Trophoblast cell (in vitro differentiated cells and primary cell): ENCODE data around the gene PTH2.

Source experiments
- DNase-seq, 2 donors: peaks; one replicate each; pipeline ENCODE4 v3.0.0-alpha.2; 2016
- H2AFZ ChIP-seq: 2 replicates; pipeline ENCODE4 v1.6.1; 2013; ENCODE audit warnings: low read length, moderate library complexity, mild to moderate bottlenecking; ENCODE audit not compliant: insufficient read depth, poor library complexity
- H2AK5ac ChIP-seq: 2 replicates; pipeline ENCODE4 v1.6.1; 2013; ENCODE audit warnings: mild to moderate bottlenecking, low read length
- H2BK120ac ChIP-seq: 2 replicates; pipeline ENCODE4 v1.6.1; 2013; ENCODE audit warnings: low read length, mild to moderate bottlenecking, moderate library complexity; ENCODE audit not compliant: insufficient read depth, poor library complexity
- H2BK12ac ChIP-seq: 2 replicates; pipeline ENCODE4 v1.6.1; 2013; ENCODE audit warnings: mild to moderate bottlenecking, low read length, moderate library complexity
- H2BK5ac ChIP-seq: 2 replicates; pipeline ENCODE4 v1.6.1; 2013; ENCODE audit warnings: low read length, low read depth, moderate library complexity, mild to moderate bottlenecking; ENCODE audit not compliant: poor library complexity
- H3K14ac ChIP-seq: 2 replicates; pipeline ENCODE4 v1.6.1; 2013; ENCODE audit warnings: mild to moderate bottlenecking, low read length
- H3K18ac ChIP-seq: 2 replicates; pipeline ENCODE4 v1.6.1; 2013; ENCODE audit warnings: mild to moderate bottlenecking, low read length
- H3K23ac ChIP-seq: 2 replicates; pipeline ENCODE4 v1.6.1; 2013; ENCODE audit warnings: low read length
- H3K27ac ChIP-seq: 2 replicates; pipeline ENCODE4 v1.5.1; 2013; ENCODE audit warnings: low read depth, mild to moderate bottlenecking, inconsistent platforms, low read length, moderate library complexity
- H3K27me3 ChIP-seq: 2 replicates; pipeline ENCODE4 v1.6.1; 2013; ENCODE audit warnings: inconsistent platforms, mild to moderate bottlenecking, low read length, moderate library complexity; ENCODE audit not compliant: insufficient read depth
- H3K36me3 ChIP-seq, 2 experiments: 1 replicate in 1 of 2; 2 replicates in 1 of 2; pipeline ENCODE4 v1.6.1; 2013; ENCODE audit warnings: low read length in 2 of 2, mild to moderate bottlenecking in 2 of 2, moderate library complexity in 1 of 2; ENCODE audit not compliant: insufficient read depth in 2 of 2, control insufficient read depth in 1 of 2
- H3K4ac ChIP-seq: 2 replicates; pipeline ENCODE4 v1.6.1; 2013; ENCODE audit warnings: low read depth, mild to moderate bottlenecking, low read length, moderate library complexity
- H3K4me1 ChIP-seq, 2 experiments: 1 replicate in 1 of 2; 2 replicates in 1 of 2; pipeline ENCODE4 v1.6.1; 2013; ENCODE audit warnings: low read length in 2 of 2, mild to moderate bottlenecking in 2 of 2, moderate library complexity in 1 of 2; ENCODE audit not compliant: insufficient read depth in 2 of 2, control insufficient read depth in 1 of 2
- H3K4me2 ChIP-seq: 2 replicates; pipeline ENCODE4 v1.6.1; 2013; ENCODE audit warnings: inconsistent platforms, mild to moderate bottlenecking, low read length, moderate library complexity
- H3K4me3 ChIP-seq: 2 replicates; pipeline ENCODE4 v1.5.1; 2013; ENCODE audit warnings: mild to moderate bottlenecking, low read depth, low read length, inconsistent platforms
- H3K79me1 ChIP-seq: one replicate; pipeline ENCODE4 v1.6.1; 2013; ENCODE audit warnings: low read length
- H3K79me2 ChIP-seq: 2 replicates; pipeline ENCODE4 v1.6.1; 2013; ENCODE audit warnings: low read length, mild to moderate bottlenecking; ENCODE audit not compliant: control insufficient read depth, insufficient read depth, poor library complexity
- H3K9ac ChIP-seq: 2 replicates; pipeline ENCODE4 v1.6.1; 2013; ENCODE audit warnings: mild to moderate bottlenecking, low read length
- H3K9me3 ChIP-seq: 2 replicates; pipeline ENCODE4 v1.6.1; 2013; ENCODE audit warnings: low read depth, mild to moderate bottlenecking, control low read depth, inconsistent platforms, low read length; ENCODE audit not compliant: insufficient read depth
- H4K12ac ChIP-seq: 2 replicates; pipeline ENCODE4 v1.6.1; 2013; ENCODE audit warnings: low read depth, mild to moderate bottlenecking, low read length, moderate library complexity
- H4K8ac ChIP-seq: 2 replicates; pipeline ENCODE4 v1.6.1; 2013; ENCODE audit warnings: low read depth, mild to moderate bottlenecking, low read length, moderate library complexity
- H4K91ac ChIP-seq: one replicate; pipeline ENCODE4 v1.6.1; 2013; ENCODE audit warnings: low read depth, mild to moderate bottlenecking, low read length, moderate library complexity
- WGBS: extraction: QIAGEN DNeasy Blood & Tissue Kit; methylation state at CpG from one replicate; pipeline ENCODE4 v1.1.7; 2013; ENCODE audit warnings: missing lambda C conversion rate; ENCODE audit not compliant: insufficient read length, insufficient coverage; ENCODE audit errors: extremely low coverage; 5-methylcytosine and 5-hydroxymethylcytosine counted together

The PTH2 gene

DNA sequence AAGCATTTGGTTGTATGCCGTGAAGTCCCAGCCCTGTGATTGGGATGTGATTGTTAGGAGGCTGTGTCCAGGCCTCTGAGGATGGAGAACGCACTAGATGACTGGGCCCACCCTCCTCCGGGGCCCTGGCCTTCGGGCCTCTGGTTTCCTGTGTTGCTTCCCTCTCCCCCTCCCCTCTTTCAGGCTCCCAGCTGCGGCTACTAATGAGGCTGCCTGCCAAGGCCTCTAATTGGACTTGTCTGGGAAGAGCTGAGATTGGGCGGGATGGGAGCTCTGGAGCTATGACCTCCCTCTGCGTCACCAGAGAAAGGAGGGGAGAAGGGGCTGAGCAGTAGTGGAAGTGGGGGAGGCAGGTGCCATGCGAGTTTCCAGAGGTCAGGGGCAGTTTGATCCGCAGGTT lies 9.9 kb downstream of the PTH2 start:
- H2BK12ac ChIP-seq = no peak overlapping the region
- H3K23ac ChIP-seq = no peak overlapping the region

GRCh38 chr19:49411681-49412326 lies 11.4 kb downstream of the PTH2 start:
- H3K4me2 ChIP-seq = no peak overlapping the region
- H2BK12ac ChIP-seq = no peak overlapping the region
- no peaks in the 10 kb centered on the region for H3K36me3 ChIP-seq
- H3K79me2 ChIP-seq = no peaks in the 10 kb centered on the region
- H2BK5ac ChIP-seq = no peak overlapping the region
- no peak overlapping the region for H4K91ac ChIP-seq
- no peak overlapping the region for H2BK120ac ChIP-seq
- no peak overlapping the region for H3K4ac ChIP-seq
- H4K8ac ChIP-seq = no peak overlapping the region
- H2AFZ ChIP-seq = no peak overlapping the region
- no peak overlapping the region for H3K23ac ChIP-seq
- H3K4me1 ChIP-seq = peaks cover 0 to 3% of the 10 kb centered on the region in 2 experiments
- no peaks in the 10 kb centered on the region for H3K9me3 ChIP-seq
- no peak overlapping the region for H3K14ac ChIP-seq
- DNase-seq = no peak
- H3K27ac ChIP-seq = no peak overlapping the region
- no peak overlapping the region for H2AK5ac ChIP-seq
- no peaks in the 10 kb centered on the region for H3K27me3 ChIP-seq
- no peak overlapping the region for H3K18ac ChIP-seq
- no peak overlapping the region for H3K9ac ChIP-seq
- no peaks in the 10 kb centered on the region for H3K79me1 ChIP-seq
- no peak overlapping the region for H4K12ac ChIP-seq
- no CpG with 5 or more reads among the region's 3 CpGs for WGBS
- H3K4me3 ChIP-seq = no peak overlapping the region

More for the DNA sequence above, 9.9 kb downstream of the PTH2 start:
- H3K14ac ChIP-seq = no peak overlapping the region
- WGBS = no CpG with 5 or more reads among the region's 9 CpGs
- no peak overlapping the region for H2AFZ ChIP-seq
- H2AK5ac ChIP-seq = no peak overlapping the region
- H3K4me1 ChIP-seq = peaks cover 0 to 3% of the 10 kb centered on the region in 2 experiments
- no peaks in the 10 kb centered on the region for H3K27me3 ChIP-seq
- no peak overlapping the region for H3K4me2 ChIP-seq
- no peak overlapping the region for H4K8ac ChIP-seq
- no peak overlapping the region for H4K91ac ChIP-seq
- H3K79me2 ChIP-seq = no peaks in the 10 kb centered on the region
- H2BK5ac ChIP-seq = no peak overlapping the region
- no peak overlapping the region for H3K4me3 ChIP-seq
- H3K27ac ChIP-seq = no peak overlapping the region
- no peaks in the 10 kb centered on the region for H3K36me3 ChIP-seq
- no peak overlapping the region for H2BK120ac ChIP-seq
- no peaks in the 10 kb centered on the region for H3K9me3 ChIP-seq
- no peak overlapping the region for H4K12ac ChIP-seq
- no peak for DNase-seq
- no peak overlapping the region for H3K9ac ChIP-seq
- H3K4ac ChIP-seq = no peak overlapping the region
- no peaks in the 10 kb centered on the region for H3K79me1 ChIP-seq
- no peak overlapping the region for H3K18ac ChIP-seq

DNA sequence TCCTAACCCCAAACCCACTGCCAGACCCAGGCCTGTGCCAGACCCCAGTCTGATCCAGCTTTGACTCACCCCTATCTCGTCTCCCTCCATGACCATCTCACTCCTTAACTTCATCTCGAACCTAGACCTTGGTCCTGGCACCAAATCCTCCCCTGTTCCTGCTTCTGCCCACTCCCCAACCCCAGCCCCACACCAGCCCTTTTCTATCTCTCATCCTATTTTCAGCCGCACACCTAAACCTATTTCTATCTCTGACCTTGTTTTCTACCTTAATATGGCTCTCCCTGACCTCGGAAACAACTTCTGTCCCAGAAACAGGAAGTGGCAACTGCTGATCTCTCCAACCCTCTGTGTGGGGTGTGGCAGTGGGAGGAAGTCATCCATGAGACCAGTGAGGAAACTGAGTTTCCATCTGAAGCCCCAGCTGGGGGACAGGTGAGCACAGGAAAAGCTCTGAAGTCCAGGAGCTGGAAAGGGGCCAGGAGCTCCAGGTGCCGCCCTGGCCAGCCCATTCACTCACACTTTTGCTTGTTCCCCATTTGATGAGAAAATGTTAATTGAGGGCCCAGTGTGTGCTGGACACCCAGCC lies 13.7 kb downstream of the PTH2 start:
- no peak overlapping the region for H2BK12ac ChIP-seq
- no peak overlapping the region for H3K27ac ChIP-seq
- H3K9ac ChIP-seq = no peak overlapping the region
- no peak overlapping the region for H3K4me2 ChIP-seq
- H3K27me3 ChIP-seq = no peaks in the 10 kb centered on the region
- no peak overlapping the region for H3K23ac ChIP-seq
- H2BK5ac ChIP-seq = no peak overlapping the region
- H2AFZ ChIP-seq = no peak overlapping the region
- no peak overlapping the region for H3K18ac ChIP-seq
- H4K91ac ChIP-seq = no peak overlapping the region
- DNase-seq = no peak
- WGBS = no CpG with 5 or more reads among the region's 5 CpGs
- H3K9me3 ChIP-seq = no peaks in the 10 kb centered on the region
- H3K79me2 ChIP-seq = no peaks in the 10 kb centered on the region
- no peak overlapping the region for H2AK5ac ChIP-seq
- H2BK120ac ChIP-seq = no peak overlapping the region
- H3K4me3 ChIP-seq = no peak overlapping the region
- H4K8ac ChIP-seq = no peak overlapping the region
- H3K4ac ChIP-seq = no peak overlapping the region
- H3K14ac ChIP-seq = no peak overlapping the region
- H4K12ac ChIP-seq = no peak overlapping the region
- H3K4me1 ChIP-seq = peaks cover 0 to 3% of the 10 kb centered on the region in 2 experiments
- no peaks in the 10 kb centered on the region for H3K79me1 ChIP-seq
- no peaks in the 10 kb centered on the region for H3K36me3 ChIP-seq

DNA sequence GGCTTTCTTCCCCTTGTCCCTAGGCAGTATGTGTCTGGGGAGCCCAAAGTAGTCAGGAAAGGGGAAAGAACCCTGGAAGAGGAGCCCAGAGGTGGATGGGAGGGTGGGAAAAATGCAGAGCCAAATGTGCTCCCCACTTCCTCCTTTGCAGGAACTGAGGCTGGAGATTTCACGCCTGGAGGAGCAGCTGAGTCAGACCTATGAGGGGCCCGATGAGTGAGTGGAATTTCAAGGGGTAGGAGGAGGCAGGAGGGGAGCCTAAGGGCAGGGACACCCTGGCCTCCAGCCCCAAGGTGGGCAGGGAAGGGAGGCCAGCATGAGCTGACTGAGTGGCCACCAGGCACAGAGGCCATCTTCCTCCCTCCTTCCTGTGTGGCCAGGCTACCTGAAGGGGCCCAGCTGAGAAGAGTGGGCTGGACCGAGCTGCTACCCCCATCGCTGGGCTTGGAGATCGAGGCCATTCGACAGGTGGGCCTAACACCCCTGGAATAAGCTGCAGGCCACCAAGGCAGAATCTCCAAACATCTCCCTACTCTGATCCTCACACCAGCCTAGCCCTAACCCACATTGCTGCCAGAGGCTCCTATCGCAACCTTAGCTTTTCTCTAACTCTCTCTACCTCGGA lies 14.3 kb downstream of the PTH2 start:
- no peak overlapping the region for H2AFZ ChIP-seq
- H3K4me1 ChIP-seq = peaks cover 0 to 6% of the 10 kb centered on the region in 2 experiments
- H4K91ac ChIP-seq = no peak overlapping the region
- H3K36me3 ChIP-seq = no peaks in the 10 kb centered on the region
- H3K4me3 ChIP-seq = no peak overlapping the region
- H2AK5ac ChIP-seq = no peak overlapping the region
- no peaks in the 10 kb centered on the region for H3K79me1 ChIP-seq
- no peak overlapping the region for H3K23ac ChIP-seq
- H4K8ac ChIP-seq = no peak overlapping the region
- peaks cover 2% of the 10 kb centered on the region for H3K9me3 ChIP-seq
- H2BK120ac ChIP-seq = no peak overlapping the region
- H3K79me2 ChIP-seq = no peaks in the 10 kb centered on the region
- no peak overlapping the region for H3K18ac ChIP-seq
- H3K27me3 ChIP-seq = no peaks in the 10 kb centered on the region
- H3K4me2 ChIP-seq = no peak overlapping the region
- no peak overlapping the region for H3K4ac ChIP-seq
- H3K27ac ChIP-seq = no peak overlapping the region
- H4K12ac ChIP-seq = no peak overlapping the region
- H3K14ac ChIP-seq = no peak overlapping the region
- H2BK5ac ChIP-seq = no peak overlapping the region
- no peak overlapping the region for H3K9ac ChIP-seq
- WGBS = no CpG with 5 or more reads among the region's 8 CpGs
- no peak for DNase-seq
- no peak overlapping the region for H2BK12ac ChIP-seq
